ENCODE measurements around the gene DENND6B.

- TF ChIP-seq CTCF (IDR thresholded peaks at IDR 0.05) = no peak
- TF ChIP-seq POLR2A (IDR thresholded peaks at IDR 0.05) = no peak
These were observed 13.4 kb upstream of the DENND6B start for GRCh38 chr22:50339945-50340879.

Data from body of pancreas (tissue), 4 donors.